K562 (cell line): Measurements from ENCODE around the gene SIGLEC5. TPM values are rescaled to one million over a fixed set of nuclear protein-coding genes. Genes with fewer than 3 reads are reported as not detected.

Source experiments
- ATAC-seq: fragments of 200-7000 bp; cut with Tn5 transposase; 3 replicates; pipeline ENCODE4 v1.9.1; 2020; ENCODE audit warnings: moderate library complexity
- BruUV-seq: library from RNA; stranded (reverse); fragments of 400-500 nt; replicated peaks from 2 replicates; lab custom pipeline; 2021; lab: Mats Ljungman, UMichigan
- CTCF ChIA-PET: fragments of 300-600 bp; formaldehyde crosslinking; extraction: SDS; loops from one replicate; lab custom pipeline; 2021; ENCODE audit warnings: low intra/inter-chr PET ratio; lab: Yijun Ruan, JAX
- POLR2A ChIA-PET: fragments of 300-600, 350-650 bp; sonication (Branson Sonifier 250); formaldehyde crosslinking; extraction: SDS; loops from one replicate; lab custom pipeline; 2021; ENCODE audit warnings: antibody characterized with exemption, inconsistent platforms; lab: Yijun Ruan, JAX
- DNase-seq, 4 experiments: peaks; one replicate each; pipeline versions ENCODE4 v3.0.0 to v3.0.0-alpha.2; 2011 to 2018; ENCODE audit warnings: low spot score in 3 of 4, mixed read lengths in 3 of 4; ENCODE audit errors: extremely low read depth in 1 of 4
- FAIRE-seq: peaks from 2 replicates; lab custom pipeline; 2011; peaks lifted over from hg19 to GRCh38; lab: Jason Lieb, UNC
- H2AFZ ChIP-seq: 2 replicates; pipeline ENCODE4 v1.6.0; 2011; ENCODE audit warnings: low read depth, low read length, control low read depth, inconsistent platforms
- H3K27ac ChIP-seq: fragments of 200-600 bp; 3 replicates; pipeline ENCODE4 v1.8.0; 2011; ENCODE audit warnings: low read depth, mild to moderate bottlenecking, control low read depth, inconsistent platforms, low read length, moderate library complexity, mixed read lengths; ENCODE audit errors: extremely low read depth
- H3K27me3 ChIP-seq, 2 experiments: fragments of 300-600 bp in 1 of 2; 2 replicates in 1 of 2; 3 replicates in 1 of 2; pipeline versions ENCODE4 v1.6.0 to v1.8.0; 2011; ENCODE audit warnings: inconsistent platforms in 2 of 2, low read length in 2 of 2, mild to moderate bottlenecking in 1 of 2, mixed read lengths in 1 of 2, moderate library complexity in 1 of 2; ENCODE audit not compliant: control insufficient read depth in 2 of 2, insufficient read depth in 2 of 2
- H3K36me3 ChIP-seq: fragments of 300-600 bp; 3 replicates; pipeline ENCODE4 v1.8.0; 2011; ENCODE audit warnings: mild to moderate bottlenecking, low read length, inconsistent platforms; ENCODE audit not compliant: control insufficient read depth, insufficient read depth
- H3K4me1 ChIP-seq, 2 experiments: fragments of 200-600 bp in 1 of 2; replicated peaks in 1 of 2; 2 replicates in 1 of 2; 3 replicates in 1 of 2; pipeline versions ENCODE4 v1.5.1 to v1.8.0; 2011; ENCODE audit warnings: inconsistent platforms in 2 of 2, low read length in 2 of 2, mild to moderate bottlenecking in 1 of 2, mixed read lengths in 1 of 2, moderate library complexity in 1 of 2; ENCODE audit not compliant: control insufficient read depth in 2 of 2, insufficient read depth in 2 of 2
- H3K4me2 ChIP-seq: 2 replicates; pipeline ENCODE4 v1.6.1; 2011; ENCODE audit warnings: low read length, control low read depth, inconsistent platforms, mixed read lengths; ENCODE audit not compliant: insufficient read depth
- H3K4me3 ChIP-seq: fragments of 200-600 bp; sonication (generic), shearing (Covaris generic); 2 replicates; pipeline ENCODE4 v1.5.1; 2016; ENCODE audit warnings: control low read depth, inconsistent platforms
- H3K79me2 ChIP-seq: fragments of 200-600 bp; 3 replicates; pipeline ENCODE4 v1.8.0; 2011; ENCODE audit warnings: low read length, inconsistent platforms; ENCODE audit not compliant: control insufficient read depth, insufficient read depth
- H3K9ac ChIP-seq, 2 experiments: 2 replicates each; pipeline versions ENCODE4 v1.6.0 to v1.6.1; 2011; ENCODE audit warnings: low read depth in 2 of 2, low read length in 2 of 2, control low read depth in 1 of 2, inconsistent platforms in 1 of 2, mild to moderate bottlenecking in 1 of 2, mixed read lengths in 1 of 2; ENCODE audit not compliant: insufficient read depth in 1 of 2
- H3K9me1 ChIP-seq: one replicate; pipeline ENCODE4 v1.6.0; 2011; ENCODE audit warnings: inconsistent platforms, mild to moderate bottlenecking, low read length, moderate library complexity; ENCODE audit not compliant: control insufficient read depth, insufficient read depth
- H3K9me3 ChIP-seq: replicated peaks from 2 replicates; pipeline ENCODE4 v1.5.1; 2011; ENCODE audit warnings: low read depth, low read length, inconsistent platforms; ENCODE audit not compliant: control insufficient read depth, insufficient read depth
- H4K20me1 ChIP-seq: replicated peaks from 2 replicates; pipeline ENCODE4 v1.6.1; 2011; ENCODE audit warnings: low read length, inconsistent platforms, mixed read lengths; ENCODE audit not compliant: control insufficient read depth, insufficient read depth
- KAT7 ChIP-seq: sonication (generic); formaldehyde crosslinking; IDR thresholded peaks from 2 replicates; pipeline ENCODE4 v1.8.0; 2022; ENCODE audit warnings: missing genetic modification reagents, mild to moderate bottlenecking, borderline replicate concordance
- MAFK ChIP-seq: IDR thresholded peaks from 2 replicates; pipeline ENCODE4 v1.6.1; 2011; ENCODE audit warnings: low read length, improper control_type of control experiment
- NEUROD1 ChIP-seq: fragments of 150-350 bp; IDR thresholded peaks from 2 replicates; pipeline ENCODE4 v1.6.1; 2014; ENCODE audit warnings: borderline replicate concordance, low read length, low read depth; ENCODE audit not compliant: partially characterized antibody
- POLR2H ChIP-seq: IDR thresholded peaks from 2 replicates; pipeline ENCODE4 v1.6.1; 2016; ENCODE audit warnings: missing genetic modification characterization, low read depth, mild to moderate bottlenecking, control low read depth, missing compliant biosample characterization, moderate library complexity
- ZNF766 ChIP-seq: fragments of 200-800 bp; sonication (Bioruptor generic); conservative IDR thresholded peaks from 2 replicates; pipeline ENCODE4 v1.6.1; 2016; ENCODE audit warnings: missing genetic modification characterization, missing compliant biosample characterization
- WGBS: fragments of 100-300 bp; shearing (Covaris generic); methylation state at CpG from one replicate; pipeline ENCODE4 v1.1.6; 2016; ENCODE audit warnings: low coverage, mixed read lengths; ENCODE audit not compliant: insufficient coverage; ENCODE audit errors: missing lambda C conversion rate; 5-methylcytosine and 5-hydroxymethylcytosine counted together
- in situ Hi-C: fragments of 300-500 bp; cut with MboI; formaldehyde crosslinking; loops from 4 replicates; pipeline ENCODE4 v1.15.0; 2018; ENCODE audit warnings: inconsistent platforms, mixed read lengths
- intact Hi-C: fragments of 100-400 bp; cut with micrococcal nuclease; formaldehyde crosslinking; loops from 2 replicates; pipeline ENCODE4 v1.14.2; 2022
- polyA plus RNA-seq, 8 experiments: library from polyadenylated mRNA; depleted of rRNA in 4 of 8; stranded (reverse) in 5 of 8; unstranded in 3 of 8; fragments of >200 nt; fragmentation: Nextera tagmentation in 2 of 8; fragmentation: Illumina TruSeq in 1 of 8; extraction: Ambion mirVana in 2 of 8; extraction: Trizol in 1 of 8; gene quantifications; 2 replicates each; pipeline versions ENCODE4 v1.2.1 to v1.2.3, GENCODE V29; 2011 to 2014; ENCODE audit warnings: inconsistent platforms in 1 of 8, missing spikeins in 1 of 8
- total RNA-seq, 7 experiments: library from RNA; depleted of rRNA in 6 of 7; stranded (reverse); fragments of >200 nt in 6 of 7; fragmentation: Illumina TruSeq in 2 of 7; extraction: Trizol in 2 of 7; gene quantifications; 2 replicates each; pipeline versions ENCODE4 v1.2.1 to v1.2.3, GENCODE V29; 2011 to 2021; ENCODE audit warnings: low replicate concordance in 1 of 7
- TF ChIP-seq, protein P1 (sequence below): sonication (generic); formaldehyde crosslinking; IDR thresholded peaks from 2 replicates; pipeline ENCODE4 v1.8.0; 2022; ENCODE audit warnings: mild to moderate bottlenecking, missing genetic modification reagents
- TF ChIP-seq, protein P2 (sequence below): fragments of 450-650 bp; formaldehyde crosslinking; IDR thresholded peaks from 2 replicates; pipeline ENCODE4 v1.4.0; 2022; ENCODE audit warnings: mild to moderate bottlenecking, moderate library complexity

Gene SIGLEC5
- total and polyA plus RNA-seq, 9 of the 15 experiments (the other 6 are each of a cell fraction or from before 2014, with no cell fraction given), result 0.14 TPM; not detected in 8

DNA sequence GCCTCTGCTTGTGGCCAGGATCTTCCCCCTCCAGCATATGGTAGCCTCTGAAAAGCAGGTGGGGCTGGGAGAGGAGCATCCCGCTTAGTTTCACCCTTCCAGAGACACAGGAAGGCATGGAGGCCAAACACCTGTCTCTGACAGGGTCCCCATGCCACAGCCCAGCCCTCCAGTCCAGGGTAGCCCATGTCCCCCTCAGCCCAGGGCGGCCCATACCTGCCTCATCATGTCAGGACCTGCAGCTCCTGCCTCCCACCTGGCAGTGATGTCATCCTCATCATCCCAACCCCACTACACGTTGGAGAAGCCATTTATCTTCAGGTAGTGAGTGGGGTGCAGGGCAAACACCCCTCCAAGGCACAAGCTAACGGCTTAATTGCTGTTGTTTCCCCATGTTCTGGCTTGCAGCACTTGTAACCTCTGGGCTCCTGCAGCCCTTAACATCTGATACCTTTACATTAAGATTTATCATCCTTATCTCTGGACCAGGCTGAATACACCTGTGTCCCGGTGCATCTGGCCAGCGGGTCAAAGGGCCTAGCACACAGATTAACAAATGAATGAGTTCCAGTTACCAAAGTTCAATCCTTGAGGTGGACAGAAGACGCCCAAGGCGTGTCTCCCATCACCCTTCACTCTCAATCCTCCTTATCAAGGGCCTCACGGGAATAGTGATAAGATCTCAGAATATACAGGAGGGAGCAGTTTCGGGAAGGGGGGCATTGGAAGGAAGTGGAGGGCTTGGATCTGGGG, 36.9 kb downstream of the SIGLEC5 start:
- no peak for ATAC-seq
- peak in 2 of 4 experiments; percentile 20 to 26 for DNase-seq
- H3K27ac ChIP-seq, result no peak overlapping the region
- H4K20me1 ChIP-seq, result no peaks in the 10 kb centered on the region
- ChIA-PET CTCF (no interaction called here), POLR2A (interaction anchor here (0.7 to 2.4 kb wide), 4 partner anchors 14 to 56 kb away, joined by 4 to 15 read pairs (median 6); no protein-coding TSS in a partner anchor)
- no peaks in the 10 kb centered on the region; the same call in 2 of the 3 replicates for H3K79me2 ChIP-seq
- H3K9ac ChIP-seq, result peak overlapping the region; percentile 6 to 92; a peak in 2 of 4 replicates
- 35% methylated on average over 10 of the region's 10 CpGs for WGBS
- H3K4me3 ChIP-seq, result peak overlapping the region; percentile 48
- BruUV-seq, result no TSS peak
- peaks cover 14% of the 10 kb centered on the region; the same call in 2 of the 3 replicates for H3K36me3 ChIP-seq
- in situ Hi-C loops, result no loop called here
- peaks cover 7% of the 10 kb centered on the region; the same call in 1 of the 2 replicates for H3K9me3 ChIP-seq
- H3K4me2 ChIP-seq, result peak overlapping the region; percentile 89
- H3K4me1 ChIP-seq, result peaks cover 23 to 32% of the 10 kb centered on the region in 2 experiments
- H2AFZ ChIP-seq, result peak overlapping the region; percentile 89
- H3K9me1 ChIP-seq, result no peaks in the 10 kb centered on the region
- H3K27me3 ChIP-seq, result no peaks in the 10 kb centered on the region
- FAIRE-seq, result peak; percentile 70
- intact Hi-C loops, result no loop called here
- TF ChIP-seq KAT7 (CRISPR knock-in tag) (0 out of 2 replicates have a peak, but pooled peaks have one; percentile 3), NEUROD1 (no peak), POLR2H (tag) (no peak), ZNF766 (0 out of 2 replicates have a peak, but pooled peaks have one; percentile 7), MAFK (no peak)
- TF ChIP-seq, protein P1, sequence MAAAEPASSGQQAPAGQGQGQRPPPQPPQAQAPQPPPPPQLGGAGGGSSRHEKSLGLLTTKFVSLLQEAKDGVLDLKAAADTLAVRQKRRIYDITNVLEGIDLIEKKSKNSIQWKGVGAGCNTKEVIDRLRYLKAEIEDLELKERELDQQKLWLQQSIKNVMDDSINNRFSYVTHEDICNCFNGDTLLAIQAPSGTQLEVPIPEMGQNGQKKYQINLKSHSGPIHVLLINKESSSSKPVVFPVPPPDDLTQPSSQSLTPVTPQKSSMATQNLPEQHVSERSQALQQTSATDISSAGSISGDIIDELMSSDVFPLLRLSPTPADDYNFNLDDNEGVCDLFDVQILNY (CRISPR knock-in tag), result 0 out of 2 replicates have a peak, but pooled peaks have one; percentile 20
- TF ChIP-seq, protein P2, sequence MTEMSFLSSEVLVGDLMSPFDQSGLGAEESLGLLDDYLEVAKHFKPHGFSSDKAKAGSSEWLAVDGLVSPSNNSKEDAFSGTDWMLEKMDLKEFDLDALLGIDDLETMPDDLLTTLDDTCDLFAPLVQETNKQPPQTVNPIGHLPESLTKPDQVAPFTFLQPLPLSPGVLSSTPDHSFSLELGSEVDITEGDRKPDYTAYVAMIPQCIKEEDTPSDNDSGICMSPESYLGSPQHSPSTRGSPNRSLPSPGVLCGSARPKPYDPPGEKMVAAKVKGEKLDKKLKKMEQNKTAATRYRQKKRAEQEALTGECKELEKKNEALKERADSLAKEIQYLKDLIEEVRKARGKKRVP (CRISPR knock-in tag), result no peak
- TF ChIP-seq, all 486 proteins: peak for 3
